ENCODE data around the gene ZNF407. TPM values are rescaled to one million over a fixed set of nuclear protein-coding genes. Genes with fewer than 3 reads are reported as not detected.
A peak's percentile ranks its signal among the peaks of the same experiment; 100 is the strongest.
"Not testable (repeated sequence)": the region's sequence is repeated elsewhere in the genome, so short reads cannot be mapped to it uniquely, and the experiment has no call there.

Gene ZNF407
- total and polyA plus RNA-seq, 2 donors from 2014 or later = 2.5 to 17.8 TPM

- H3K9me3 ChIP-seq (ENCODE audit: control insufficient read depth in 2 of 3, insufficient read depth in 1 of 3, low read length in 3 of 3) = peaks cover 1% of the 10 kb centered on the region in 3 donors
- H3K4me1 ChIP-seq (ENCODE audit: control insufficient read depth in 2 of 3, insufficient read depth in 2 of 3, low read depth in 1 of 3, low read length in 3 of 3) = no peaks in the 10 kb centered on the region
- no peak for TF ChIP-seq CTCF (IDR thresholded peaks at IDR 0.05; ENCODE audit: borderline replicate concordance, extremely low read depth, insufficient read depth)
- intact Hi-C loops (cut with DNase I) = no loop called here
- DNase-seq (peak in 1 of 5 donors; percentile 15), FAIRE-seq (no peak)
- no peak overlapping the region for H3K9ac ChIP-seq (ENCODE audit: low read length in 3 of 3)
- H3K36me3 ChIP-seq (ENCODE audit: control insufficient read depth in 2 of 3, insufficient read depth in 3 of 3, low read length in 3 of 3) = no peaks in the 10 kb centered on the region
- no peak overlapping the region for H3K4me3 ChIP-seq (ENCODE audit: low read length in 3 of 3)
- H3K27ac ChIP-seq (ENCODE audit: low read depth in 2 of 2, low read length in 2 of 2) = no peak overlapping the region
- no peaks in the 10 kb centered on the region for H3K27me3 ChIP-seq (ENCODE audit: control insufficient read depth, insufficient read depth, low read length)
Observed at GRCh38 chr18:75083131-75083530, 485.5 kb downstream of the ZNF407 start.

- no peak for TF ChIP-seq CTCF (IDR thresholded peaks at IDR 0.05; ENCODE audit: borderline replicate concordance, extremely low read depth, insufficient read depth)
- intact Hi-C loops (cut with DNase I) = no loop called here
Observed at GRCh38 chr18:75083761-75084160, 486.1 kb downstream of the ZNF407 start.

GRCh38 chr18:75085676-75086075 lies 488.0 kb downstream of the ZNF407 start:
- H3K27me3 ChIP-seq (ENCODE audit: control insufficient read depth, insufficient read depth, low read length); H3K27ac ChIP-seq (ENCODE audit: low read depth in 2 of 2, low read length in 2 of 2); H3K36me3 ChIP-seq (ENCODE audit: control insufficient read depth in 2 of 3, insufficient read depth in 3 of 3, low read length in 3 of 3); intact Hi-C loops (cut with DNase I); H3K4me3 ChIP-seq (ENCODE audit: low read length in 3 of 3); H3K9ac ChIP-seq (ENCODE audit: low read length in 3 of 3); H3K9me3 ChIP-seq (ENCODE audit: control insufficient read depth in 2 of 3, insufficient read depth in 1 of 3, low read length in 3 of 3); FAIRE-seq; H3K4me1 ChIP-seq (ENCODE audit: control insufficient read depth in 2 of 3, insufficient read depth in 2 of 3, low read depth in 1 of 3, low read length in 3 of 3): not testable (repeated sequence)
- DNase-seq = peak in 1 of 5 donors; percentile 9

More at GRCh38 chr18:75083761-75084160, 486.1 kb downstream of the ZNF407 start:
- H3K4me3 ChIP-seq (ENCODE audit: low read length in 3 of 3) = no peak overlapping the region
- H3K27ac ChIP-seq (ENCODE audit: low read depth in 2 of 2, low read length in 2 of 2) = no peak overlapping the region
- DNase-seq (peak in 3 of 5 donors; percentile 2 to 22 (median 3)), FAIRE-seq (no peak)
- no peaks in the 10 kb centered on the region for H3K36me3 ChIP-seq (ENCODE audit: control insufficient read depth in 2 of 3, insufficient read depth in 3 of 3, low read length in 3 of 3)
- H3K4me1 ChIP-seq (ENCODE audit: control insufficient read depth in 2 of 3, insufficient read depth in 2 of 3, low read depth in 1 of 3, low read length in 3 of 3) = no peaks in the 10 kb centered on the region
- H3K27me3 ChIP-seq (ENCODE audit: control insufficient read depth, insufficient read depth, low read length) = no peaks in the 10 kb centered on the region
- peaks cover 0 to 1% (median 0%) of the 10 kb centered on the region in 3 donors for H3K9me3 ChIP-seq (ENCODE audit: control insufficient read depth in 2 of 3, insufficient read depth in 1 of 3, low read length in 3 of 3)
- no peak overlapping the region for H3K9ac ChIP-seq (ENCODE audit: low read length in 3 of 3)

GRCh38 chr18:75086494-75087034 lies 488.9 kb downstream of the ZNF407 start:
- intact Hi-C loops (cut with DNase I) = no loop called here

More at GRCh38 chr18:75086494-75087034, 488.9 kb downstream of the ZNF407 start:
- Histone ChIP-seq H3K27me3 (ENCODE audit: control insufficient read depth, insufficient read depth, low read length) (no peaks in the 10 kb centered on the region), H3K4me3 (ENCODE audit: low read length in 3 of 3) (no peak overlapping the region), H3K27ac (ENCODE audit: low read depth in 2 of 2, low read length in 2 of 2) (no peak overlapping the region), H3K9ac (ENCODE audit: low read length in 3 of 3) (no peak overlapping the region), H3K4me1 (ENCODE audit: control insufficient read depth in 2 of 3, insufficient read depth in 2 of 3, low read depth in 1 of 3, low read length in 3 of 3) (no peaks in the 10 kb centered on the region), H3K9me3 (ENCODE audit: control insufficient read depth in 2 of 3, insufficient read depth in 1 of 3, low read length in 3 of 3) (peaks cover 0 to 1% (median 0%) of the 10 kb centered on the region in 3 donors), H3K36me3 (ENCODE audit: control insufficient read depth in 2 of 3, insufficient read depth in 3 of 3, low read length in 3 of 3) (no peaks in the 10 kb centered on the region)
- FAIRE-seq (no peak), DNase-seq (no peak)
- TF ChIP-seq CTCF (IDR thresholded peaks at IDR 0.05; ENCODE audit: borderline replicate concordance, extremely low read depth, insufficient read depth) = no peak
